ENCODE measurements around the gene METTL15.
"Not testable (repeated sequence)": the region's sequence is repeated elsewhere in the genome, so short reads cannot be mapped to it uniquely, and the experiment has no call there.

METTL15 gene

DNA sequence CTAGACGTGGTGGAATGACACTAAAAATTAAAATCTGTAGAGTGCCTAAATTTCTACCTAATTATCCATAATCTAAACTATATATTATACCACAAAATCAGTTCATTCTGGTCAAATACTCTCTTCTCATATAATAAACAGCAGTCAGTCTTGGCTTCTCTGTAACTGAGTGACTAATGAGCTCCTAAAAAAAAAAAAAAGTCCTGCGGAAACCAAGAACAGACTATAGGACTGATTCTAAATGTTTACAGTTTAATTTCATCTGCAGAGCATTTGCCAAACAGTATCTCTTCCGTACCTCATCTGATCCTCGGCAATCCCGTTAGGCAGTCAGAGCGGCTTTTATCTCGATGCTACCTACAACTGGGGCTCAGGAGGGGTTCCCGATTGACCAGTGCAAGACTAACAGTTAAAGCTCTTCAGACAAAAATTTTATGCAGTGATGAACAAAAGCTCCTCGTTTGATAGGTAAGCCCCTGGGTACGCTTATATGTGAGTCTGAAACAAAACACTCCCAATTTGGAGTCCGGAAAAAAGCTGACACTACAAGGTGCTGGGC, 918 bp upstream of the METTL15 start:
- intact Hi-C loops (cut with DNase I), result no loop called here
- no peak for DNase-seq

DNA sequence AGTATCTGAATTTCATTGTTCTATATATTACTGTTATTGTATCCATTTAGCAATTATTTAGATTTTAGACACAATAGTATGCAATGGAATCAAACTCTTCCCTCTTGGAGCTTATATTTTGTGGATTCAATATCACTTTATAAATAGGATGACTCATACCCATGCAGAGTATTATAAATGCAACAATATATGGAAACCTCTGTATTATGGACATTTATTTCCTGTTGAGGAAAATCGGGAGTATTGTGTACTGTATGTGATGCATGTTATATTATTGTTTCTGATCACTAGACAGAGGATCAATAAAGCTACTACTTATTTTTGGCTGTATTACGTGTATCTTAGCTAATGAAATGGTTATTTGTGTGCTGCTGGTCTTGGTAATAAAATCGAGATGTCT, 770 bp downstream of the METTL15 start:
- intact Hi-C loops (cut with DNase I), result no loop called here

DNA sequence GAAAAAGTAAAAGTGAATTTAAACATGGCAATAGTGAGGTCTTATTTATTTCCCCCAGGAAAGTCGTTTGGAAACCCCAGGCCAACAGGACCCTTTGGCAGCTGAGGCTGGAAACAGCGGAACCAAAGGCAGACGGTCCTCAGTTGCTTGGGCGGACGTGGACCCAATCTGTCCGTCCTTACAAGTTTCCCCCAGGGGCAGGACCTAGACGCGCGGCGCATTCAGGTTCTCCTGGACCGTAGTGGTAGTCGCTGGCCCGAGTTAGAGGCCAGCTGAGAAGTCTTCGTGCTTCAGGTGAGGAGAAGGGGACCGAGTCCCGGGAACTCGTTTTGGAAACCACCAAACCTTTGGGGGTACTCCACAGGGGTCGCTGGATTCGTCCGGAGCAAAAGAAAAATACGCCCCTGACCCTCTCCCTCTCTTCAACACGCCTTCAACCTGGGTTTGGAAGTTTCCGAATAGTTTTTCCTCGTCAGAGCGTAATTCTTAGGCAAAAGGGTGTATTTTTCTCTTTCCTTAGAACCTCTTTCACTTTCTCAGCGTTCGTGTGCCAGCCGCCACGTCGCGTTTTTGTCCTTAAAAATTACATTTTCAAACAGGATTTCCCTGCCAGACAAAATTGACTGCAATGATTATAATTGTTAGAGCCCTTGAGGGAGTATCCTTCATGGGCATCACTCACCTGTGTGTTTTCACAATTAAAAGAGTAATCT, 2.1 kb downstream of the METTL15 start:
- intact Hi-C loops (cut with DNase I), result no loop called here
- peak; percentile 39 to 83 (median 63) for DNase-seq

More for the DNA sequence above, 770 bp downstream of the METTL15 start:
- DNase-seq, result no peak

DNA sequence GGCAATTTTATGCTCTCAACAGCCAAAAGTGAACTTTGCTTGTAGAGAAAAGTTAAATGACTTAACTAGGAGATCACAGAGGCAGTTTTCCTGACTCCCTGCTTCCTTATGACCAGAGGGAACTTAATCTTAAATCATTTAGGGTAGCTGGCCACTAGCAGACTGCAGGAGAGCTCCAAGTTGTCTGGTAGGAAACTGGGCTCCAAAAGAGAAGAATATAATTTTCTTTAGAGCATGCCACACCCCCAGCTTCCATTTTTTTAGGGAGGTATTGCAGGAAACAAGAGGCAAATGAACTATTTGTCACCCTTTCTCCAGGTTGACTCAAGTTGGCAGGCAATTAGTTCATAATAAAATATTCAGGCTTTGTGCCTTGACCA, 2.6 kb downstream of the METTL15 start:
- no peak for DNase-seq
- intact Hi-C loops (cut with DNase I), result no loop called here

- intact Hi-C loops (cut with DNase I), result no loop called here
- no peak for DNase-seq
Measured at GRCh38 chr11:28114116-28114515, 5.9 kb downstream of the METTL15 start.

GRCh38 chr11:28114731-28115130, 6.5 kb downstream of the METTL15 start:
- intact Hi-C loops (cut with DNase I), result no loop called here
- DNase-seq, result no peak

- intact Hi-C loops (cut with DNase I), result no loop called here
- DNase-seq, result no peak
Measured at GRCh38 chr11:28117712-28118111, 9.5 kb downstream of the METTL15 start.

- intact Hi-C loops (cut with DNase I), result no loop called here
- no peak for DNase-seq
Measured at GRCh38 chr11:28123151-28123581, 15.0 kb downstream of the METTL15 start.

GRCh38 chr11:28132548-28132947, 24.4 kb downstream of the METTL15 start:
- intact Hi-C loops (cut with DNase I), result no loop called here
- DNase-seq, result no peak

DNA sequence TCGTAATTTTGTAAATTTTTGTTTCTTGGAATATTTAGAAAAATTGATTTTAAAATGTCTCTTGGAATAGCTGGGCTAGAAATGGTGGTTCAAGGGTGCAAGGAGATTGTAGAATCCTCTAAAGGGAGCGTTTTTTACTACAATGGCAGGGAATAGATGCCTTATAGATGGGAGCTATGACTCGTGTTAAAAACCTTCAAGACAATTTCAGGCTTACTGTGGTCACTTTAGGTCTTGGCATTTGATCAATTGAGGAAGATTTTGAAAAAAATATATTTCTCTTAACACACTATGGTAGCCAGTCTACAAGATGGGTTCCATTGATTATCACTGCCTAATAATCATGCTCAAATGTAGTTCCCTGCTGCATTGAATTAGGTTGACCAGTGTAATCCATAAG, 25.0 kb downstream of the METTL15 start:
- no peak for DNase-seq
- intact Hi-C loops (cut with DNase I), result no loop called here

DNA sequence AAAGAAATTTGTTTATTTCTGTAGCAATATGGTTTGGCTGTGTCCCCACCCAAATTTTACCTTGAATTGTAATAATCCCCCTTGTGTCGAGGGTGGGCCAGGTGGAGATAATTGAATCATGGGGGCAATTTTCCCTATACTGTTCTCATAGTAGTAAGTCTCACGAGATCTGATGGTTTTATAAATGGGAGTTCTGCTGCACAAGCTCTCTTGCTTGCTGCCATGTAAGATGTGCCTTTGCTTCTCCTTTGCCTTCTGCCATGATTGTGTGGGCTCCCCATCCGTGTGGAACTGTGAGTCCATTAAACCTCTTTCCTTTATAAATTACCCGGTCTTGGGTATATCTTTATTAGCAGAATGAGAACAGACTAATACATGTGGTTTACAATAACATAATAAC, 28.0 kb downstream of the METTL15 start:
- DNase-seq; intact Hi-C loops (cut with DNase I): not testable (repeated sequence)

DNA sequence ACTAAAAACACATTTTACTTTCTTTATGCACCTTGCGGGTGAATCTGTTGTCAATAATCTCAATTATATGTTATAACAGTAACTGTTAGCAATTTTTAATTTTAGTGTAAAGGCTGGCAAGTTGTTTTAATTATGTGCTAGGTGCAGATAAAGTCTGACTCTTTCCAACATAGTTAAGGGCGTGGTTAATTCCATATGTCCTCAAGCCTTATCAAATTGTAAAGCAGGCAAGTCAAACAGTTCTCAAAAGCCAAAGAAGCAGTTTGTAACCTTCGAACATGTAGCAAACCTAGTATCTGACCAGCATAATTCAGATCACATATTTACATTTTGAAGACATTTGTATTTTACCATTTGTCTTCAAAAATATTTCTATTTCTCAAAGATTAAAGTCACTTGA, 29.2 kb downstream of the METTL15 start:
- intact Hi-C loops (cut with DNase I), result no loop called here

DNA sequence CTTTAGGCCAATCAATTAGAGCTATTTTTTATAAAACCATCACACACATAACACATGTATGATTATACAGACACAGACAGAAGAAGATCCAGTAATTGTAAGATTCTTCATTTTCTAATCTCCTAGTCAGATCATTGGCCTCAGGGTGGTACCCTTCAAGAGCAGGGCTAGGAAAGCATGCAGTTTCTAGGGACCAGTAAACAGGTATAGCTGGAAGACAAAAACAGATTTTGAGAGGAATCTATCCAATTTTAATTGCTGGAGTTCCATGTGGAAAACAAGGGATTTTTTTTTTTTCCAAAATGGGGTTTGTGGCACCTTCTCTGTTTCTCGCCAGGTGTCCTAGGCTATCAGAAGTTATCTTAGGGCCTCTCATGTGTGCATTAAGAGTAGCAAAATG, 29.6 kb downstream of the METTL15 start:
- intact Hi-C loops (cut with DNase I), result no loop called here

More for the DNA sequence above, 29.2 kb downstream of the METTL15 start:
- no peak for DNase-seq

DNA sequence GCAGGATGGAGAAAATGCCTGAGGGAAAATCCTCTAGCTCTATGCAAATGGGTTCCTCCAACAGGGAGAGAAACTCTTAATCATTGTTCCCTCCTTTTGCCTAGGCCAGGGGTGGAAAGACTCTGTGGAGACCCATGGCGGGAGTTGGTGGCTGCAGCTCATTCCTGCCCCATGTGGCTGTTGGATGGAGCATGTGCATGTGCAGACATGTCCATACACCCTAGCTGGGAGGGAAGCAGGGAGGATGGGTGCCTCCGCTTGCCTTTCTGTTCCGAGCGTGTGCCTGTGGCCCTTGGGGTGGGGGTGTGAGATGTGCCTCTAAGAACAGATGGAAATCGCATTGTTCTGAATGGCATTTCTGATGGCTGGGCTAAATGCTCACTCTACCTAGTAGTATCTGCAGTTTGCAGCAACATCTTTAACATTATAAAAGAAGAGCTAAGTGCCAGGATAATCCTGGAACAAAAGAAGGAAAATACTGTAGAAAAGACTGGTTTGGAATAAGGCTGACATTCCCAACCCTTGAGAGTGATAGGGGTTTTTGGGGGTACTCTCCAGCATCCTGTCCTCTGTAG, 31.7 kb downstream of the METTL15 start:
- DNase-seq, result no peak
- intact Hi-C loops (cut with DNase I), result no loop called here

More for the DNA sequence above, 29.6 kb downstream of the METTL15 start:
- no peak for DNase-seq

DNA sequence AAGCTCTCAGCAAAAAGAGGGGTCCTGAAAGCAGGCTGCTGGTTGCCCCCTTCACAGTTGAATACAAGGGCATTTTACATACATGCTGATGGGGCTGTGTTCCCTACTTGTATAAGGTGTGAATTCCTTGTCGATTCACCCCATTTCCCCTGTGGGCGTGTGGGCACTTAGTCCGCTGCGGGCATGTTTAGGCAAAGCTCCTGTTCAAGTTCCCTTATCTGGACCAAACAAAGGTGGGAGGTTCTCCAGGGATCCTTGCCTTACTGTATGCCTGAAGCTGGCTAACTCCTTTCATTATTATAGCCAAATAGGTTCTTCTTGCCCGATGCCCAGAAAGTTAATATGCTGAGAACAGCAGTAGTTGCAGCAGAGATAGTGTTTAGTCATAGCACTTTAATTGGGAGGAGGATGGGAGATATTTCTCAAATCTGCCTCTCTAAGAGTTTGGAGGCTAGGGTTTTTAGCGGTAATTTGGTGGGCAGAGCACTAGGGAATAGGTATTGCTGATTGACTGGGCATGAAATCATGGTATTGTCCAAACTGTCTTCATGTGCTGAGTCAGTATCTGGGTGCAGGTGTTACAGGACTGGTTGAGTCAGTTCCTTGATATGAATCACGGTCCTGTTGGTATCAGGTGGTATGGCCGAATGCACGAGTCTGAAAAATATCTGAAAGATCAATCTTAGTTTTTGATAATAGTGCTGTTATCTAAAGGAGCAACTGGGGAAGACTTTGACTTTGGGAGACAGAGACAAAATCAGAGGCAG, 32.7 kb downstream of the METTL15 start:
- intact Hi-C loops (cut with DNase I), result no loop called here
- no peak for DNase-seq

GRCh38 chr11:28142724-28143123, 34.5 kb downstream of the METTL15 start:
- intact Hi-C loops (cut with DNase I), result no loop called here
- DNase-seq, result no peak

DNA sequence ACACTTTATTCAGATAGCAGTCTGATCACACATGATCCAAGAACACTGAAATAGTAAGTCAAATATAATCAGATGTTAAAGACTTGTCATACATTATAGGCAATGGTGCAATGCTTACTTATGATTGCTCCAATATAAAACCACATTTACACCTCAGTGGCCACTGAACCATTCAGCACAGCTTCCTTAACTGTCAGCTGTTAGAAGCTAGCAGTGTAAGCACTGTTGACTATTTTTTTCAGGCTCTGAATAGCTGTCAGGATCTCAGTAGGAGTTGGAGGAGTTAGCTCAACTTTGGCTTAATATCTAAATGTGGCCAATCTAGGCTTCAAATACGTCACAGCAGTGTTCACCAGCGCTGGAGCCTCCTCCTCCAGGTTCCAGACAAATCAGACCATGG, 36.6 kb downstream of the METTL15 start:
- intact Hi-C loops (cut with DNase I), result no loop called here
- DNase-seq, result no peak

DNA sequence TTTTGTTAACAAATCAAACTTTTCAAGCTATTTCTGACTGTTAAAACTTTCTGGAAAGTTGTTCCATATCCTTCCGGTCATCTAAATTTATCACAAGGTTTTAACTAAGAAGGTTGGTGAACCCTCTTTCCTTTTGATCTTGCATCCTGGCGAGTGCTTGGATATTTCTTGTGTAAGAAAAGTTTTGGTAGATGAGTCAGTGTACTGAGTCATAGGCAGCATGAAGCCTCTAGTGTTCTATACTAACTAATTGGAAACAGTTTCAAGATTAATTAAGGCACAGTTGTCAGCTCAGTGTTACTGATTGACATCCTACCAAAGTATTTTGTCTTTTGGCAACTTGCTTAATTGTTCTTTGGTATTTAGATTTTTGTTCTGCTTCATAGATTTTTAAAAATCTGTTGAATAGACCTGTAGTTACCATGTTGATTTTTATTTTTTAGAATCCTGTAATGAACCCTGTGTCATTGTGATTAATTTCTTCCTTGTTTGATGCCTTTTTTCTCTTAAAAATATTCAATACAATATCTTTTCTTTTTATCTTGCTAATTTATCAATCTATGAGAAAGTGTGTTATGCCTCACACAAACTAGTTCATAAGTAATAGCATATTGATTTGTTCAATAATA, 38.0 kb downstream of the METTL15 start:
- intact Hi-C loops (cut with DNase I), result no loop called here

GRCh38 chr11:28152743-28153142, 44.6 kb downstream of the METTL15 start:
- intact Hi-C loops (cut with DNase I), result no loop called here
- no peak for DNase-seq

More for the DNA sequence above, 38.0 kb downstream of the METTL15 start:
- peak in 1 of 42 donors; percentile 11 for DNase-seq

DNA sequence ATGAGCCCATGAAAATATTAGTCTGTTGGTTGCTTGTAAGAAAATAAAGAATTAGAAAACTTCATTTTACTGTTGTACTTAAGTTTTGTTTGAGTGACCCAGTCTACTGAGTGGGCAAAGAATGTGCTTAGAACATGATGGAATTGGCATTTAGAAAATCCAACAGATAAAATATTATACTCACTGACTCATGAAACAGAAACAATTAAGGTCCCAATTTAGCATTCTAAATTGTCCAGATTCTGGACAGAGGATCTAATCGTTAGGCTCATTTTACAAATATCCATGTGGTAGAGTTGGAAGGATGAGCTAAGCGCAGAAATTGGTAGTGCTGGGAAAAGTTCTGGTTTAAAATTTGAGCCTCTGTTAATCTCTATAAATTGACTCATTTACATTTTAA, 45.4 kb downstream of the METTL15 start:
- intact Hi-C loops (cut with DNase I), result no loop called here
- no peak for DNase-seq
